ENCODE results near the gene B3GAT2.

B3GAT2 gene

GRCh38 chr6:70900047-70900446 is 56.8 kb downstream of the B3GAT2 start:
- H3K27ac ChIP-seq (ENCODE audit: low read length): no peak overlapping the region
- no peaks in the 10 kb centered on the region for H3K9me3 ChIP-seq (ENCODE audit: control insufficient read depth in 2 of 2, low read length in 2 of 2)
- H3K36me3 ChIP-seq (ENCODE audit: control insufficient read depth in 2 of 2, insufficient read depth in 2 of 2, low read length in 2 of 2): no peaks in the 10 kb centered on the region
- H3K9ac ChIP-seq (ENCODE audit: low read length in 2 of 2): no peak overlapping the region
- no peaks in the 10 kb centered on the region for H3K4me1 ChIP-seq (ENCODE audit: control insufficient read depth, insufficient read depth, low read length)
- no peak overlapping the region for H3K4me3 ChIP-seq (ENCODE audit: low read length in 2 of 2)
- H3K27me3 ChIP-seq (ENCODE audit: control insufficient read depth in 1 of 2, insufficient read depth in 2 of 2, low read length in 2 of 2): no peaks in the 10 kb centered on the region

- H3K9me3 ChIP-seq (ENCODE audit: control insufficient read depth in 2 of 2, low read length in 2 of 2): no peaks in the 10 kb centered on the region
These were observed 62.9 kb downstream of the B3GAT2 start for GRCh38 chr6:70894001-70894400.

GRCh38 chr6:70889270-70889669 is 67.6 kb downstream of the B3GAT2 start:
- Histone ChIP-seq H3K9ac (ENCODE audit: low read length in 2 of 2) (no peak overlapping the region), H3K27ac (ENCODE audit: low read length) (no peak overlapping the region), H3K4me3 (ENCODE audit: low read length in 2 of 2) (no peak overlapping the region), H3K27me3 (ENCODE audit: control insufficient read depth in 1 of 2, insufficient read depth in 2 of 2, low read length in 2 of 2) (peaks cover 0 to 3% of the 10 kb centered on the region in 2 donors), H3K9me3 (ENCODE audit: control insufficient read depth in 2 of 2, low read length in 2 of 2) (no peaks in the 10 kb centered on the region), H3K4me1 (ENCODE audit: control insufficient read depth, insufficient read depth, low read length) (no peaks in the 10 kb centered on the region), H3K36me3 (ENCODE audit: control insufficient read depth in 2 of 2, insufficient read depth in 2 of 2, low read length in 2 of 2) (no peaks in the 10 kb centered on the region)

More at GRCh38 chr6:70894001-70894400, 62.9 kb downstream of the B3GAT2 start:
- Histone ChIP-seq H3K4me1 (ENCODE audit: control insufficient read depth, insufficient read depth, low read length) (no peaks in the 10 kb centered on the region), H3K36me3 (ENCODE audit: control insufficient read depth in 2 of 2, insufficient read depth in 2 of 2, low read length in 2 of 2) (no peaks in the 10 kb centered on the region), H3K27me3 (ENCODE audit: control insufficient read depth in 1 of 2, insufficient read depth in 2 of 2, low read length in 2 of 2) (peaks cover 0 to 3% of the 10 kb centered on the region in 2 donors), H3K9ac (ENCODE audit: low read length in 2 of 2) (no peak overlapping the region), H3K4me3 (ENCODE audit: low read length in 2 of 2) (no peak overlapping the region), H3K27ac (ENCODE audit: low read length) (no peak overlapping the region)

- H3K27ac ChIP-seq (ENCODE audit: low read length): no peak overlapping the region
- H3K36me3 ChIP-seq (ENCODE audit: control insufficient read depth in 2 of 2, insufficient read depth in 2 of 2, low read length in 2 of 2): no peaks in the 10 kb centered on the region
- H3K4me1 ChIP-seq (ENCODE audit: control insufficient read depth, insufficient read depth, low read length): no peaks in the 10 kb centered on the region
- H3K27me3 ChIP-seq (ENCODE audit: control insufficient read depth in 1 of 2, insufficient read depth in 2 of 2, low read length in 2 of 2): no peaks in the 10 kb centered on the region
- H3K9ac ChIP-seq (ENCODE audit: low read length in 2 of 2): no peak overlapping the region
- no peaks in the 10 kb centered on the region for H3K9me3 ChIP-seq (ENCODE audit: control insufficient read depth in 2 of 2, low read length in 2 of 2)
- H3K4me3 ChIP-seq (ENCODE audit: low read length in 2 of 2): no peak overlapping the region
These were observed 70.2 kb downstream of the B3GAT2 start for GRCh38 chr6:70886661-70887060.

GRCh38 chr6:70886071-70886470 is 70.8 kb downstream of the B3GAT2 start:
- Histone ChIP-seq H3K4me1 (ENCODE audit: control insufficient read depth, insufficient read depth, low read length) (no peaks in the 10 kb centered on the region), H3K27me3 (ENCODE audit: control insufficient read depth in 1 of 2, insufficient read depth in 2 of 2, low read length in 2 of 2) (no peaks in the 10 kb centered on the region), H3K27ac (ENCODE audit: low read length) (no peak overlapping the region), H3K9me3 (ENCODE audit: control insufficient read depth in 2 of 2, low read length in 2 of 2) (no peaks in the 10 kb centered on the region), H3K36me3 (ENCODE audit: control insufficient read depth in 2 of 2, insufficient read depth in 2 of 2, low read length in 2 of 2) (no peaks in the 10 kb centered on the region), H3K9ac (ENCODE audit: low read length in 2 of 2) (no peak overlapping the region), H3K4me3 (ENCODE audit: low read length in 2 of 2) (no peak overlapping the region)

GRCh38 chr6:70884074-70884983 is 72.5 kb downstream of the B3GAT2 start:
- no peaks in the 10 kb centered on the region for H3K9me3 ChIP-seq (ENCODE audit: control insufficient read depth in 2 of 2, low read length in 2 of 2)
- H3K4me1 ChIP-seq (ENCODE audit: control insufficient read depth, insufficient read depth, low read length): no peaks in the 10 kb centered on the region
- H3K4me3 ChIP-seq (ENCODE audit: low read length in 2 of 2): no peak overlapping the region
- H3K9ac ChIP-seq (ENCODE audit: low read length in 2 of 2): no peak overlapping the region
- H3K27me3 ChIP-seq (ENCODE audit: control insufficient read depth in 1 of 2, insufficient read depth in 2 of 2, low read length in 2 of 2): no peaks in the 10 kb centered on the region
- H3K36me3 ChIP-seq (ENCODE audit: control insufficient read depth in 2 of 2, insufficient read depth in 2 of 2, low read length in 2 of 2): no peaks in the 10 kb centered on the region
- no peak overlapping the region for H3K27ac ChIP-seq (ENCODE audit: low read length)

GRCh38 chr6:70879496-70879895 is 77.4 kb downstream of the B3GAT2 start:
- no peak overlapping the region for H3K9ac ChIP-seq (ENCODE audit: low read length in 2 of 2)
- H3K9me3 ChIP-seq (ENCODE audit: control insufficient read depth in 2 of 2, low read length in 2 of 2): peaks cover 2 to 4% of the 10 kb centered on the region in 2 donors
- no peaks in the 10 kb centered on the region for H3K4me1 ChIP-seq (ENCODE audit: control insufficient read depth, insufficient read depth, low read length)
- no peaks in the 10 kb centered on the region for H3K36me3 ChIP-seq (ENCODE audit: control insufficient read depth in 2 of 2, insufficient read depth in 2 of 2, low read length in 2 of 2)
- H3K27ac ChIP-seq (ENCODE audit: low read length): no peak overlapping the region
- no peak overlapping the region for H3K4me3 ChIP-seq (ENCODE audit: low read length in 2 of 2)
- H3K27me3 ChIP-seq (ENCODE audit: control insufficient read depth in 1 of 2, insufficient read depth in 2 of 2, low read length in 2 of 2): no peaks in the 10 kb centered on the region

GRCh38 chr6:70874181-70874913 is 82.5 kb downstream of the B3GAT2 start:
- H3K27ac ChIP-seq (ENCODE audit: low read length): no peak overlapping the region
- H3K9me3 ChIP-seq (ENCODE audit: control insufficient read depth in 2 of 2, low read length in 2 of 2): peaks cover 5 to 7% of the 10 kb centered on the region in 2 donors
- no peaks in the 10 kb centered on the region for H3K36me3 ChIP-seq (ENCODE audit: control insufficient read depth in 2 of 2, insufficient read depth in 2 of 2, low read length in 2 of 2)
- H3K27me3 ChIP-seq (ENCODE audit: control insufficient read depth in 1 of 2, insufficient read depth in 2 of 2, low read length in 2 of 2): no peaks in the 10 kb centered on the region
- H3K4me1 ChIP-seq (ENCODE audit: control insufficient read depth, insufficient read depth, low read length): no peaks in the 10 kb centered on the region
- no peak overlapping the region for H3K4me3 ChIP-seq (ENCODE audit: low read length in 2 of 2)
- H3K9ac ChIP-seq (ENCODE audit: low read length in 2 of 2): no peak overlapping the region

GRCh38 chr6:70872469-70872868 is 84.4 kb downstream of the B3GAT2 start:
- Histone ChIP-seq H3K27ac (ENCODE audit: low read length) (no peak overlapping the region), H3K36me3 (ENCODE audit: control insufficient read depth in 2 of 2, insufficient read depth in 2 of 2, low read length in 2 of 2) (no peaks in the 10 kb centered on the region), H3K9me3 (ENCODE audit: control insufficient read depth in 2 of 2, low read length in 2 of 2) (peaks cover 5% of the 10 kb centered on the region in 2 donors), H3K27me3 (ENCODE audit: control insufficient read depth in 1 of 2, insufficient read depth in 2 of 2, low read length in 2 of 2) (no peaks in the 10 kb centered on the region), H3K9ac (ENCODE audit: low read length in 2 of 2) (no peak overlapping the region), H3K4me3 (ENCODE audit: low read length in 2 of 2) (no peak overlapping the region), H3K4me1 (ENCODE audit: control insufficient read depth, insufficient read depth, low read length) (no peaks in the 10 kb centered on the region)

GRCh38 chr6:70864401-70864800 is 92.5 kb downstream of the B3GAT2 start:
- no peak overlapping the region for H3K4me3 ChIP-seq (ENCODE audit: low read length in 2 of 2)
- H3K27me3 ChIP-seq (ENCODE audit: control insufficient read depth in 1 of 2, insufficient read depth in 2 of 2, low read length in 2 of 2): no peaks in the 10 kb centered on the region

GRCh38 chr6:70863343-70863742 is 93.5 kb downstream of the B3GAT2 start:
- Histone ChIP-seq H3K9me3 (ENCODE audit: control insufficient read depth in 2 of 2, low read length in 2 of 2) (no peaks in the 10 kb centered on the region), H3K27me3 (ENCODE audit: control insufficient read depth in 1 of 2, insufficient read depth in 2 of 2, low read length in 2 of 2) (no peaks in the 10 kb centered on the region), H3K27ac (ENCODE audit: low read length) (no peak overlapping the region), H3K4me1 (ENCODE audit: control insufficient read depth, insufficient read depth, low read length) (no peaks in the 10 kb centered on the region), H3K36me3 (ENCODE audit: control insufficient read depth in 2 of 2, insufficient read depth in 2 of 2, low read length in 2 of 2) (no peaks in the 10 kb centered on the region), H3K9ac (ENCODE audit: low read length in 2 of 2) (no peak overlapping the region), H3K4me3 (ENCODE audit: low read length in 2 of 2) (no peak overlapping the region)

More at GRCh38 chr6:70864401-70864800, 92.5 kb downstream of the B3GAT2 start:
- H3K4me1 ChIP-seq (ENCODE audit: control insufficient read depth, insufficient read depth, low read length): no peaks in the 10 kb centered on the region
- H3K27ac ChIP-seq (ENCODE audit: low read length): no peak overlapping the region
- no peaks in the 10 kb centered on the region for H3K36me3 ChIP-seq (ENCODE audit: control insufficient read depth in 2 of 2, insufficient read depth in 2 of 2, low read length in 2 of 2)
- no peak overlapping the region for H3K9ac ChIP-seq (ENCODE audit: low read length in 2 of 2)
- no peaks in the 10 kb centered on the region for H3K9me3 ChIP-seq (ENCODE audit: control insufficient read depth in 2 of 2, low read length in 2 of 2)

Data from stomach smooth muscle (tissue), 2 donors.